Measurements from ENCODE around the gene RXFP3.

GRCh38 chr5:33984178-33984577 lies 48.0 kb downstream of the RXFP3 start:
- TF ChIP-seq, protein P1, sequence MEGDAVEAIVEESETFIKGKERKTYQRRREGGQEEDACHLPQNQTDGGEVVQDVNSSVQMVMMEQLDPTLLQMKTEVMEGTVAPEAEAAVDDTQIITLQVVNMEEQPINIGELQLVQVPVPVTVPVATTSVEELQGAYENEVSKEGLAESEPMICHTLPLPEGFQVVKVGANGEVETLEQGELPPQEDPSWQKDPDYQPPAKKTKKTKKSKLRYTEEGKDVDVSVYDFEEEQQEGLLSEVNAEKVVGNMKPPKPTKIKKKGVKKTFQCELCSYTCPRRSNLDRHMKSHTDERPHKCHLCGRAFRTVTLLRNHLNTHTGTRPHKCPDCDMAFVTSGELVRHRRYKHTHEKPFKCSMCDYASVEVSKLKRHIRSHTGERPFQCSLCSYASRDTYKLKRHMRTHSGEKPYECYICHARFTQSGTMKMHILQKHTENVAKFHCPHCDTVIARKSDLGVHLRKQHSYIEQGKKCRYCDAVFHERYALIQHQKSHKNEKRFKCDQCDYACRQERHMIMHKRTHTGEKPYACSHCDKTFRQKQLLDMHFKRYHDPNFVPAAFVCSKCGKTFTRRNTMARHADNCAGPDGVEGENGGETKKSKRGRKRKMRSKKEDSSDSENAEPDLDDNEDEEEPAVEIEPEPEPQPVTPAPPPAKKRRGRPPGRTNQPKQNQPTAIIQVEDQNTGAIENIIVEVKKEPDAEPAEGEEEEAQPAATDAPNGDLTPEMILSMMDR (IDR thresholded peaks at IDR 0.05 in 8 of 11, conservative IDR thresholded peaks at IDR 0.05 in 3 of 11) = no peak
- TF ChIP-seq POLR2A (IDR thresholded peaks at IDR 0.05) = no peak
- TF ChIP-seq POLR2AphosphoS5 (IDR thresholded peaks at IDR 0.05) = no peak
